Lower leg skin (tissue), 4 donors: ENCODE results near the gene ATG4B. TPM values are rescaled to one million over a fixed set of nuclear protein-coding genes. Genes with fewer than 3 reads are reported as not detected.
"Not testable (repeated sequence)": the region's sequence is repeated elsewhere in the genome, so short reads cannot be mapped to it uniquely, and the experiment has no call there.

Experiments used
- DNase-seq, 2 donors: peaks; one replicate each; pipeline ENCODE4 v3.0.0-alpha.2; 2019; ENCODE audit warnings: low spot score in 2 of 2
- H3K4me3 ChIP-seq: fragments of 200-600 bp; sonication (generic); 2 replicates; pipeline ENCODE4 v1.5.1; 2017; ENCODE audit warnings: mild to moderate bottlenecking, low read depth; ENCODE audit not compliant: poor library complexity, severe bottlenecking
- CTCF ChIP-seq, 3 donors: fragments of 450-650 bp; IDR thresholded peaks; one replicate each; pipeline ENCODE4 v1.5.1; 2016; ENCODE audit warnings: antibody characterized with exemption in 3 of 3, mild to moderate bottlenecking in 3 of 3, moderate library complexity in 2 of 3
- POLR2A ChIP-seq, 2 donors: fragments of 450-650 bp; IDR thresholded peaks; one replicate each; pipeline ENCODE4 v1.6.1; 2016 to 2017; ENCODE audit warnings: antibody characterized with exemption in 2 of 2, mild to moderate bottlenecking in 1 of 2, moderate library complexity in 1 of 2
- WGBS, 2 donors: methylation state at CpG; one replicate each; pipeline ENCODE4 v1.1.5; 2018; 5-methylcytosine and 5-hydroxymethylcytosine counted together
- intact Hi-C: fragments of 100-400 bp; cut with DNase I; formaldehyde crosslinking; loops from one replicate; pipeline ENCODE4 v1.15.0; 2023; ENCODE audit warnings: low total_unique reads
- total RNA-seq, 4 donors: library from RNA; depleted of rRNA; stranded (reverse); fragments of >200 nt; gene quantifications; one replicate each; pipeline ENCODE4 v1.1.0, GENCODE V29; 2016

Gene ATG4B
- total RNA-seq, 4 donors from 2014 or later, result 48.4 to 86.2 (median 63.3) TPM

DNA sequence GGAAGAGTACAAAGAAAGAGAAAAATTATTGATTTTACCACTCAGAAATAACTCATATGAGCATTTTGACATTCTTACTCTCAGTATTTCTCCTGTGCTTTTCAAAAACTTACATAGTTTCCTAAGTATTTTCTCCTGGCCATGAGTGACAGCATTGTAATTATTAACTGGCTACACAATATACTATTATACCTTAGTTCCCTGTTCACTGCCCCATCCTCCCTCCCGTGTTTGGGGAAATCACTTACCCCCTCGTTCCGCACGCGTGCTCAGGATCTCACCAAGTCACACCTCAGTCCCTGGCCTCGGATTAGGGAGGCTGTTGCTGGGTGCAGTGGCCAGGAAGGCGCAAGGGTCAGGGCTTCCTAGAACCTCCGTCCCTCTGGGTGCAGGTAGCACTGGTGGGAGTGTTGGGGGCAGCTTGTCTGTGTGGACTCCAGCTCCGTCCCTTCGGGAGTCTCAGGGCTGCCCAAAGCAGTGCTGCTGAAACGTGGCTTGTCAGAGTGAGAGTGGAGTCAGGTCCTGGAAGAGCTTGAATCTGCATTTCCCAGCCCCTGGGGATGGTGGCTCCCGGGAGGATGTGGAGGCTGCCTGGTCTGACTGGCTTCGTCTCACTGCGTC is 23.2 kb downstream of the ATG4B start:
- H3K4me3 ChIP-seq, result no peak overlapping the region
- no peak for DNase-seq
- WGBS, 2 donors, result 92 to 95% methylated on average over 14 of the region's 14 CpGs
- TF ChIP-seq POLR2A (IDR thresholded peaks at IDR 0.05), result no peak
- TF ChIP-seq CTCF (IDR thresholded peaks at IDR 0.05), result no peak
- intact Hi-C loops, result no loop called here

- DNase-seq, intact Hi-C loops, H3K4me3 ChIP-seq: not testable (repeated sequence)
- WGBS, 2 donors, result 91 to 92% methylated on average over 24 of the region's 24 CpGs
Observed at GRCh38 chr2:241662731-241663130, 25.2 kb downstream of the ATG4B start.

DNA sequence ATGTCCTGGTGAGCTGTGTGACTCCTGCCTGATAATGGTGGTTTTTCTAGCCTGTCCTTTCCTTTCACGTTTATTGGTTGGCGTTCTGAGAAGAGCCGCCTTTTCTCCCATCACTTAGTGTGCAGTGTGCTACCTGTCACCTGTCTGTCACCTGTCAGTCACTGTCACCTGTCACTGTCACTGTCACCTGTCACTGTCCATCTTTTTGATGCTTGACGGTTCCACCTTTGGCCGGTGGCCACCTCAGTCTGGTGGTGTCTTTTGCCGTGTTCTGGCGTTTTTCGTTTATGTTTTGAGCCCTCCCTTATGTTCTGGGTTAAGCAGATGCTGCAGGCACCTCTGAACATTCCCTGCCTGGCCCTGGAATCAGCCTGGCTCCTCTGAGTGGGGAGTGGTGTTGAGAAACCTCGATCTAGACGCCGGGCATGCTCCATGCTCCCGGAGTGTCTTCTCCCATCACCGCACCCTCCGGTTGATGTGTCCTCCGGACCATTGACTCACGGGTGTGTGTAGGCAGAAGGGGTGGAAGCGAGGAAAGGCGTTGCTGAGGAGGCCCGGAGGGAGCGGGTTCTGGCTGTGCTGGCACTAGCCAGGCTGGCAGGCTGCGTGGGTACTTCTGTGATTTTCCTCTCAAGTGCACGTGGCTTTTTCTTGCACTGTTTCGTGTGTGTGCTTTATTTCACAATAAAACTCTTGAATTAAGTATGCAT is 28.4 kb downstream of the ATG4B start:
- intact Hi-C loops, result no loop called here
- WGBS, 2 donors, result 88 to 90% methylated on average over 23 of the region's 23 CpGs
- H3K4me3 ChIP-seq, result no peak overlapping the region
- no peak for TF ChIP-seq CTCF (IDR thresholded peaks at IDR 0.05)
- no peak for DNase-seq

DNA sequence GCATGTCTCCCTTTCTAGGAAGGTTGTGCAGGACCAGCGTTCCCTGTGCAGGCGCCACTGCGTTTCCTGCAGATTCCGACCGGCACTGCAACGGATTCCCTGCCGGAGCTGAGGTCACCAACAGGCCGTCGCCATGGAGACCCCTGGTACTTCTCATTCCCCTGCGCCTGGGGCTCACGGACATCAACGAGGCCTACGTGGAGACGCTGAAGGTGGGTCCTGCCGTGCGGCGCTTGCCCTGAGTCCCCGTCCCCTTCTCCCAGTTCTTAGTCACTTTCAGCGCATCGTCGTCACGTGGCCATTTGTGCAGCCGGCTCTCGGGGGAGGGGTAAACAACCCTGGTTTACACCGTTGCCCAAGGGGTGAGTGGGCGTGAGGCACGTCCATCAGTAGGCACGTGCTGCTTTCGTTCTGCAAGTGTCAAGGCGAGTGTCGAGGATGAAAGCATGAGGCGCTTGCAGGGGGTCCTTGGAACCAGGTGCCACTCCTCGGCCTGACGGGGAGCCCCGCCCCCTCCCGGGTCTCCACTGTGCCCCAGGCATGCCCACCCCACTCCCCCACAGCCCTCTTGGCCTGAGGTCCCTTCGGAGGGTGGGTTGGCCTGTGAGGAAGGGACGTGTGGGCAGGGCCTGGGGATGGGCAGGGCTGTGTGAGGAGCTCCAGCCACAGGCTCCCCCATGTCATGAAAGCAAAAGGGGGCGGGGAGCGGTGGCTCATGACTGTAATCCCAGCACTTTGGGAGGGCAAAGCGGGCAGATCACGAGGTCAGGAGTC is 29.3 kb downstream of the ATG4B start:
- 81 to 83% methylated on average over 40 to 42 of the region's 42 CpGs for WGBS, 2 donors
- TF ChIP-seq CTCF (IDR thresholded peaks at IDR 0.05) (no peak), POLR2A (IDR thresholded peaks at IDR 0.05) (no peak)
- no peak for DNase-seq
- intact Hi-C loops, result no loop called here
- H3K4me3 ChIP-seq, result no peak overlapping the region

GRCh38 chr2:241668354-241668753 is 30.9 kb downstream of the ATG4B start:
- no peak overlapping the region for H3K4me3 ChIP-seq
- no peak for TF ChIP-seq CTCF (IDR thresholded peaks at IDR 0.05)
- no peak for TF ChIP-seq POLR2A (IDR thresholded peaks at IDR 0.05)
- DNase-seq, result no peak
- intact Hi-C loops, result no loop called here
- WGBS, 2 donors, result 97 to 98% methylated on average over 21 of the region's 21 CpGs

- 91 to 93% methylated on average over 12 of the region's 12 CpGs for WGBS, 2 donors
- no peak for DNase-seq
- TF ChIP-seq CTCF (IDR thresholded peaks at IDR 0.05) (no peak), POLR2A (IDR thresholded peaks at IDR 0.05) (no peak)
- intact Hi-C loops, result no loop called here
- H3K4me3 ChIP-seq, result no peak overlapping the region
Observed at GRCh38 chr2:241668839-241669238, 31.3 kb downstream of the ATG4B start.
